Right lobe of liver (tissue), 6 donors: Measurements from ENCODE around the gene SCNN1G. TPM values are rescaled to one million over a fixed set of nuclear protein-coding genes. Genes with fewer than 3 reads are reported as not detected.

Experiments
- ATAC-seq, 4 donors: fragments of 200-7000 bp; cut with Tn5 transposase; one replicate each; pipeline ENCODE4 v1.9.1; 2020; ENCODE audit warnings: mild to moderate bottlenecking in 4 of 4, moderate library complexity in 4 of 4
- DNase-seq, 3 donors: peaks; one replicate each; pipeline ENCODE4 v3.0.0-alpha.2; 2020
- H3K27ac ChIP-seq, 3 donors: fragments of 200-600 bp; one replicate each; pipeline ENCODE4 v1.8.0; 2022
- H3K27me3 ChIP-seq, 2 donors: fragments of 200-600 bp; one replicate each; pipeline ENCODE4 v1.8.0; 2022
- H3K36me3 ChIP-seq, 4 donors: fragments of 200-600 bp; sonication (generic) in 1 of 4; one replicate each; pipeline versions ENCODE4 v1.5.1 to v1.8.0; 2017 to 2022; ENCODE audit warnings: control low read depth in 1 of 4
- H3K4me1 ChIP-seq, 4 donors: fragments of 200-600 bp; sonication (generic) in 1 of 4; one replicate each; pipeline versions ENCODE4 v1.5.1 to v1.8.0; 2017 to 2022; ENCODE audit warnings: control low read depth in 1 of 4
- H3K4me3 ChIP-seq, 3 donors: fragments of 200-600 bp; one replicate each; pipeline ENCODE4 v1.8.0; 2022
- H3K9me3 ChIP-seq, 4 donors: fragments of 200-600 bp; sonication (generic) in 1 of 4; one replicate each; pipeline versions ENCODE4 v1.5.1 to v1.8.0; 2017 to 2022; ENCODE audit warnings: control low read depth in 1 of 4
- POLR2A ChIP-seq: fragments of 450-650 bp; IDR thresholded peaks from one replicate; pipeline ENCODE4 v1.6.1; 2017; ENCODE audit warnings: antibody characterized with exemption, mild to moderate bottlenecking
- WGBS: methylation state at CpG from one replicate; pipeline ENCODE4 v1.1.6; 2018; ENCODE audit warnings: low coverage, low lambda C conversion rate; ENCODE audit not compliant: insufficient coverage; ENCODE audit errors: missing lambda C conversion rate; 5-methylcytosine and 5-hydroxymethylcytosine counted together
- intact Hi-C, 2 donors: fragments of 100-400 bp; cut with DNase I; formaldehyde crosslinking; loops; one replicate each; pipeline versions ENCODE4 v1.11.2 to v1.14.1; 2022
- total RNA-seq, 6 experiments: library from RNA; depleted of rRNA in 2 of 6; stranded (reverse); fragments of >200 nt in 2 of 6; fragmentation: NEBNext Ultra II Directional in 3 of 6; extraction: Animal tissue kit (Norgen Biotek cat#: 25700) in 3 of 6; gene quantifications; one replicate each; pipeline versions ENCODE4 v1.1.0 to v1.2.4, GENCODE V29; 2016 to 2023
- TF ChIP-seq, protein P1 (sequence below), 4 donors: fragments of 200-600 bp in 3 of 4; fragments of 450-650 bp in 1 of 4; IDR thresholded peaks; one replicate each; pipeline versions ENCODE4 v1.5.1 to v1.8.0; 2016 to 2022; ENCODE audit warnings: antibody characterized with exemption in 4 of 4, mild to moderate bottlenecking in 2 of 4
- donor health status: DM: no; HTN: yes; CAD: no.
- donor health status: DM: no; HTN: no; CAD: no.
- donor health status: DM: no; HTN: no; CAD: no.
- donor health status: DM: no; HTN: yes; CAD: no.
- donor health status: DM: no; HTN: yes; CAD: no.

SCNN1G gene
- total RNA-seq, 6 experiments from 2014 or later: not detected

GRCh38 chr16:23160082-23160481 lies 22.5 kb upstream of the SCNN1G start:
- DNase-seq: no peak
- H3K27ac ChIP-seq: no peak overlapping the region
- H3K4me3 ChIP-seq: no peak overlapping the region
- no peak for ATAC-seq
- no peak for TF ChIP-seq POLR2A
- TF ChIP-seq, protein P1, sequence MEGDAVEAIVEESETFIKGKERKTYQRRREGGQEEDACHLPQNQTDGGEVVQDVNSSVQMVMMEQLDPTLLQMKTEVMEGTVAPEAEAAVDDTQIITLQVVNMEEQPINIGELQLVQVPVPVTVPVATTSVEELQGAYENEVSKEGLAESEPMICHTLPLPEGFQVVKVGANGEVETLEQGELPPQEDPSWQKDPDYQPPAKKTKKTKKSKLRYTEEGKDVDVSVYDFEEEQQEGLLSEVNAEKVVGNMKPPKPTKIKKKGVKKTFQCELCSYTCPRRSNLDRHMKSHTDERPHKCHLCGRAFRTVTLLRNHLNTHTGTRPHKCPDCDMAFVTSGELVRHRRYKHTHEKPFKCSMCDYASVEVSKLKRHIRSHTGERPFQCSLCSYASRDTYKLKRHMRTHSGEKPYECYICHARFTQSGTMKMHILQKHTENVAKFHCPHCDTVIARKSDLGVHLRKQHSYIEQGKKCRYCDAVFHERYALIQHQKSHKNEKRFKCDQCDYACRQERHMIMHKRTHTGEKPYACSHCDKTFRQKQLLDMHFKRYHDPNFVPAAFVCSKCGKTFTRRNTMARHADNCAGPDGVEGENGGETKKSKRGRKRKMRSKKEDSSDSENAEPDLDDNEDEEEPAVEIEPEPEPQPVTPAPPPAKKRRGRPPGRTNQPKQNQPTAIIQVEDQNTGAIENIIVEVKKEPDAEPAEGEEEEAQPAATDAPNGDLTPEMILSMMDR (IDR thresholded peaks at IDR 0.05): no peak
- no peaks in the 10 kb centered on the region for H3K36me3 ChIP-seq
- intact Hi-C loops: no loop called here
- no peaks in the 10 kb centered on the region for H3K4me1 ChIP-seq
- no peaks in the 10 kb centered on the region for H3K9me3 ChIP-seq
- 67% methylated on average over 3 of the region's 4 CpGs for WGBS
- no peaks in the 10 kb centered on the region for H3K27me3 ChIP-seq

DNA sequence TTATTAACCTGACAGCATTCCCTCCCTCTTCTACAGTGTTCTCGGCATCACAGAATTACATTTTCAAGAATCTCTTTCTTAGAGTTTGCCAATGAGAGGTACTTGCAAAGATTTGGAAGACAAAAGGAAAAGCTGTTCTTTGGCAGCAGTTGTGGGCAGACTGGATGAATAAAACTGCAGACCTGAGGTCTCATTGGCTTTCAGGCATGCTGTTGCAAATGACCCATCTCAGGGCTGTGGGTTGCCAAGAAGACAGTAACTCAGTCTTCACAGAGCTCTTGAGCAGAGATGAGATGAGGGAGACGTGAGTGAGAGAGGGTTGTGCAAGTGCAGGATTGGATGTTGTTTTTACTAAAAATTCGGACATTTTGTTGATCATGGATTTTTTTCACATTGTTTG lies 22.0 kb upstream of the SCNN1G start:
- intact Hi-C loops: no loop called here
- ATAC-seq: no peak
- H3K27me3 ChIP-seq: no peaks in the 10 kb centered on the region
- no peaks in the 10 kb centered on the region for H3K4me1 ChIP-seq
- H3K9me3 ChIP-seq: no peaks in the 10 kb centered on the region
- no peak for TF ChIP-seq POLR2A
- TF ChIP-seq, protein P1 (IDR thresholded peaks at IDR 0.05): no peak
- 55% methylated on average over 3 of the region's 3 CpGs for whole genome bisulfite sequencing
- DNase-seq: no peak
- no peak overlapping the region for H3K4me3 ChIP-seq
- no peak overlapping the region for H3K27ac ChIP-seq
- no peaks in the 10 kb centered on the region for H3K36me3 ChIP-seq

- WGBS: 91% methylated on average over 2 of the region's 2 CpGs
- Histone ChIP-seq H3K27ac (no peak overlapping the region), H3K27me3 (no peaks in the 10 kb centered on the region), H3K4me3 (no peak overlapping the region), H3K36me3 (no peaks in the 10 kb centered on the region), H3K4me1 (no peaks in the 10 kb centered on the region), H3K9me3 (no peaks in the 10 kb centered on the region)
- intact Hi-C loops: no loop called here
- TF ChIP-seq, protein P1 (IDR thresholded peaks at IDR 0.05): no peak
- no peak for TF ChIP-seq POLR2A
- no peak for ATAC-seq
- no peak for DNase-seq
These were observed 18.6 kb upstream of the SCNN1G start for GRCh38 chr16:23163921-23164320.

DNA sequence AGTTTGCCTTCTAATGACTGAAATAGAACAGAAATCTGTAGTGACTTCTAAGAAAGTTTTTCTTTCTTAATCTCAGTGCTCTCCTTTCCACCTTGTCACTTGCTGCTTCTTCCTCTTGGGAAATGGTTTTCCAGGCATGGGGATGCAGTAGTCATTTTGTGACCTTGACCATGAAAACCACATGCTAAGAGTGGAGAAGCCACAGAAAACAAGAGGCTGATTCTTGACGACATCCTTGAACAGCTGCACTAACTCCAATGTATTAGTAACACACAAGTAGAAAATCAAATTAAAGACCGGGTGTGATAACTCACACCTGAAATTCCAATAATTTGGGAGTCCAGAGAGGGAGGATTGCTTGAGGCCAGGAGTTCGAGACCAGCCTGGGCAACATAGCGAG lies 17.8 kb upstream of the SCNN1G start:
- 49% methylated on average over 3 of the region's 4 CpGs for WGBS
- intact Hi-C loops: no loop called here
- Histone ChIP-seq H3K4me3 (no peak overlapping the region), H3K27ac (no peak overlapping the region), H3K9me3 (no peaks in the 10 kb centered on the region), H3K27me3 (no peaks in the 10 kb centered on the region), H3K36me3 (no peaks in the 10 kb centered on the region), H3K4me1 (no peaks in the 10 kb centered on the region)
- no peak for TF ChIP-seq POLR2A
- ATAC-seq (no peak), DNase-seq (no peak)

DNA sequence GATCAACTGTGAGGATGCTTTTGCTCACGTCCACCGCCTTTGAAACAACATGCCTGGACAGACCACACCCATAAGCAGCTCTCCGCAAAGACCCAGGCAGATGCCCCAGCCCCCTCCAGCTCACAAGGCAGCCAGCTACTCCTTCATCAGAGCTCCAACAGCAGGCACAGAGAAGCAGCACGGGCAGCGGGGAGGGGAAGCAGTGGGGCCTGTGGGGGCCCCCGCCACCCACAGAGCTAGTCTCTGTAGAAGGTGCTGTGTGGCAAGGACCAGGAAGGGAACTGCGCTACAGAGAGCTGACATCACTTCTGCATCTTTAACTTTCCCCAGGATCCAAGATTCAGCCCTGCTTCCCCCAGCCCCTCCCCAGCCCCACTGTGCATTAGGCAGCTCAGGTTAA lies 10.0 kb upstream of the SCNN1G start:
- Histone ChIP-seq H3K27ac (no peak overlapping the region), H3K27me3 (no peaks in the 10 kb centered on the region), H3K9me3 (no peaks in the 10 kb centered on the region), H3K4me1 (no peaks in the 10 kb centered on the region), H3K4me3 (no peak overlapping the region), H3K36me3 (no peaks in the 10 kb centered on the region)
- ATAC-seq (no peak), DNase-seq (no peak)
- intact Hi-C loops: no loop called here
- TF ChIP-seq POLR2A: no peak
- TF ChIP-seq, protein P1 (IDR thresholded peaks at IDR 0.05): no peak
- WGBS: 14% methylated on average over 5 of the region's 7 CpGs
